ENCODE results near the gene PLPPR1.

PLPPR1 gene

DNA sequence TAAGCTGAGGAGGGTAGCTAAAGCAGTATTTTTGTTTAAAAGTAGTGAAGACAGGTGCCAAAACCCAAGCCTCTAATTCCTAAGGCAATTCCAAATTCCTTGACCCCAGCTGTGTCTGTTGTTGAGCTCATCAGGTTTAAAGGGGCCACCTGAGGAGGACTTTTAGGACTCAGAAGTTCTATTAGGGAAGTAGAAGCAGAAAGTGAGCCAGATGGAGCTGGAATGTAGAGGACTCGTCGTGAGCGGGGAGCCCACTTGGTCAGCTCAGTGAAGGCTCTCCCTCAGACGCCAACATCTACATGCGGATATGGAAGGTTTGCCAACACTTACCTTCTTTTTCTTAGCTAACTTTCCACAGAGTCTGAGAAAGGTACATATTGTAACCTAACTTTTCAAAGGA is 102.8 kb downstream of the PLPPR1 start:
- H3K36me3 ChIP-seq (replicated peaks; ENCODE audit: insufficient read depth, low read length), result no peaks in the 10 kb centered on the region
- no peaks in the 10 kb centered on the region for H3K27me3 ChIP-seq (replicated peaks; ENCODE audit: insufficient read depth, low read length)
- DNase-seq, result no peak
- H3K27ac ChIP-seq (ENCODE audit: low read length), result no peak overlapping the region
- no peaks in the 10 kb centered on the region for H3K9me2 ChIP-seq (replicated peaks; ENCODE audit: insufficient read depth, low read length)
- H2AFZ ChIP-seq (ENCODE audit: low read length), result no peak overlapping the region
- 0 out of 2 replicates have a peak, but pooled peaks cover 4% of the 10 kb centered on the region for H3K4me1 ChIP-seq (ENCODE audit: low read length)
- no peak overlapping the region for H3K4me3 ChIP-seq (ENCODE audit: low read length)
- no peak for TF ChIP-seq CTCF (IDR thresholded peaks at IDR 0.05; ENCODE audit: low read length)
- TF ChIP-seq EZH2phosphoT487 (IDR thresholded peaks at IDR 0.05; ENCODE audit: low read length), result no peak
- no peak for TF ChIP-seq EZH2 (optimal IDR thresholded peaks at IDR 0.05; ENCODE audit: low read depth, low read length)
- no peaks in the 10 kb centered on the region for H4K20me1 ChIP-seq (ENCODE audit: insufficient read depth, low read length)
- no peaks in the 10 kb centered on the region for H3K79me2 ChIP-seq (ENCODE audit: low read length)
- no peaks in the 10 kb centered on the region for H3F3A ChIP-seq (ENCODE audit: insufficient read depth, low read length)
- no peak overlapping the region for H3K4me2 ChIP-seq (ENCODE audit: low read depth, low read length)
- no peak overlapping the region for H3K9ac ChIP-seq (ENCODE audit: low read length)
- H3K9me3 ChIP-seq (replicated peaks; ENCODE audit: insufficient read depth, low read length), result no peaks in the 10 kb centered on the region

DNA sequence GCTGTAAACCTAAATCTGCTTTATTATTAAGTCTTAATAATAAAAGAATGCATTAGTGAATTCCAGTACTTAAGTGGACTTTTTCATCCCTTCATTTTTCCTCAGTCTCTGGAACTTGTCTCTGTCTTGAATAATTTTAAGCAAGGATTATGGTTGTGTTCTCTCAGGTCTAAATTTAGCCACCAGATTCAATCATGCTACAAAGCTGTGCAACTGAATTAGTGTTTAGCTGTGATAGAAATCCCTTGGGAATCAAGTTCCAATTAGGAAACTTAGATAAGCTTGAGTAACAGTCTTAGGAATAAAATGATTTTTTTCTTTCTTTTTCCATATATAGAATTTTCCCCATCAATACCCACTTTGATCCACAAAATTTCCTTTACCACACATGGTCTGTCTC is 104.3 kb downstream of the PLPPR1 start:
- no peaks in the 10 kb centered on the region for H3K9me3 ChIP-seq (replicated peaks; ENCODE audit: insufficient read depth, low read length)
- H3K27ac ChIP-seq (ENCODE audit: low read length), result no peak overlapping the region
- no peaks in the 10 kb centered on the region for H3K4me1 ChIP-seq (ENCODE audit: low read length)
- H3K4me2 ChIP-seq (ENCODE audit: low read depth, low read length), result no peak overlapping the region
- H3K4me3 ChIP-seq (ENCODE audit: low read length), result no peak overlapping the region
- no peaks in the 10 kb centered on the region for H4K20me1 ChIP-seq (ENCODE audit: insufficient read depth, low read length)
- no peaks in the 10 kb centered on the region for H3F3A ChIP-seq (ENCODE audit: insufficient read depth, low read length)
- H3K27me3 ChIP-seq (replicated peaks; ENCODE audit: insufficient read depth, low read length), result no peaks in the 10 kb centered on the region
- no peak for DNase-seq
- H3K9ac ChIP-seq (ENCODE audit: low read length), result no peak overlapping the region
- H3K79me2 ChIP-seq (ENCODE audit: low read length), result no peaks in the 10 kb centered on the region
- H3K36me3 ChIP-seq (replicated peaks; ENCODE audit: insufficient read depth, low read length), result no peaks in the 10 kb centered on the region
- H2AFZ ChIP-seq (ENCODE audit: low read length), result no peak overlapping the region
- no peaks in the 10 kb centered on the region for H3K9me2 ChIP-seq (replicated peaks; ENCODE audit: insufficient read depth, low read length)
- TF ChIP-seq EZH2 (optimal IDR thresholded peaks at IDR 0.05; ENCODE audit: low read depth, low read length) (no peak), CTCF (IDR thresholded peaks at IDR 0.05; ENCODE audit: low read length) (no peak), EZH2phosphoT487 (IDR thresholded peaks at IDR 0.05; ENCODE audit: low read length) (no peak)

GRCh38 chr9:101138509-101138908 is 110.0 kb downstream of the PLPPR1 start:
- Histone ChIP-seq H3K27ac (ENCODE audit: low read length) (no peak overlapping the region), H4K20me1 (ENCODE audit: insufficient read depth, low read length) (no peaks in the 10 kb centered on the region), H3K4me1 (ENCODE audit: low read length) (no peaks in the 10 kb centered on the region), H3K27me3 (replicated peaks; ENCODE audit: insufficient read depth, low read length) (no peaks in the 10 kb centered on the region), H3K9me3 (replicated peaks; ENCODE audit: insufficient read depth, low read length) (no peaks in the 10 kb centered on the region), H3K36me3 (replicated peaks; ENCODE audit: insufficient read depth, low read length) (no peaks in the 10 kb centered on the region), H3K4me3 (ENCODE audit: low read length) (no peak overlapping the region), H2AFZ (ENCODE audit: low read length) (no peak overlapping the region), H3K9ac (ENCODE audit: low read length) (no peak overlapping the region), H3K9me2 (replicated peaks; ENCODE audit: insufficient read depth, low read length) (no peaks in the 10 kb centered on the region), H3F3A (ENCODE audit: insufficient read depth, low read length) (no peaks in the 10 kb centered on the region), H3K79me2 (ENCODE audit: low read length) (no peaks in the 10 kb centered on the region), H3K4me2 (ENCODE audit: low read depth, low read length) (no peak overlapping the region)
- TF ChIP-seq EZH2 (optimal IDR thresholded peaks at IDR 0.05; ENCODE audit: low read depth, low read length) (no peak), EZH2phosphoT487 (IDR thresholded peaks at IDR 0.05; ENCODE audit: low read length) (no peak), CTCF (IDR thresholded peaks at IDR 0.05; ENCODE audit: low read length) (no peak)
- no peak for DNase-seq
